ENCODE measurements around the gene SLC25A42.

Gene SLC25A42

DNA sequence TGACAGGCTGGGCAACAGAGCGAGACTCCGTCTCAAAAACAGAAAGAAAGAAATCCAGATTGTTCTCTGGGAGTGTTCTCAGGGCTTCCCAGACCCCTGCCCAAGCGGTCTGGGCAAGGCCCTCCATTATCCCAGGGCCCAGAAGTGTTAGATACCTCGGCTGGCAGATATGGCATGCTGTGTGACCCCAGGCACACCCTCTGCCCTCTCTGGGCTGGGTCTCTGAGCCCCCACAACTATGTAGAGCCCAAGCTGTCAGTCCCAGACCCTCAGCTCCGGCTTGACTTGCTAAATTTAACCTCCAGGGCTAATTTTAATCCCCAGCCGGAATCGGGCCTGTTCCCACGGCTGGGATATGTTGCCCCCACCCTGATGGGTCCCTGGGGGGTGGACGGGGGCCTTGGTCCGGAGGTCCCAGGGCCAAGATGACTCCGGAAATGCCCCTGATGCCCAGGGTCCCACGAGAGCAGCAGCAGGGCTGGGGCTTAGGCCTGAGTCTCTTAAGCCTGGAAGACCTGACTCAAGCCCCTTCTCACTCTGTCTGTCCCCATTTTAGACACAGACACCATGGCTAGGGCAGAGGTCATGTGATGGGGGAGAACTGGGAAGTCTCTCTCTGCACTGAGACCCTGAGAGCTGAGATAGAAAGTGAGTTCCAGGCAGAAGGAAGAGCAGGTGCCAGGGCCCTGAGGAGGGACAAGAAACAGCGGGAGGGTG, 89.0 kb downstream of the SLC25A42 start:
- no peak for DNase-seq
- Histone ChIP-seq H3K27me3 (ENCODE audit: control insufficient read depth in 1 of 2, insufficient read depth in 1 of 2, low read length in 2 of 2) (no peaks in the 10 kb centered on the region), H2AFZ (ENCODE audit: low read depth, low read length) (no peak overlapping the region), H3K4me3 (ENCODE audit: insufficient read depth in 1 of 2, low read depth in 1 of 2, low read length in 2 of 2) (no peak overlapping the region), H3K36me3 (ENCODE audit: control insufficient read depth in 1 of 2, insufficient read depth in 2 of 2, low read depth in 1 of 2, low read length in 2 of 2) (peaks cover 4 to 8% of the 10 kb centered on the region in 2 experiments), H3K79me1 (replicated peaks; ENCODE audit: low read length, poor library complexity, severe bottlenecking) (no peaks in the 10 kb centered on the region), H4K8ac (ENCODE audit: low read length) (no peak overlapping the region), H2BK15ac (ENCODE audit: low read depth, poor library complexity, severe bottlenecking) (no peak overlapping the region), H2BK12ac (ENCODE audit: low read length in 2 of 2) (no peak overlapping the region), H3K14ac (ENCODE audit: low read length in 2 of 2) (no peak overlapping the region), H3K9me3 (ENCODE audit: control insufficient read depth, low read length) (no peaks in the 10 kb centered on the region), H3K4me1 (ENCODE audit: control insufficient read depth, insufficient read depth, low read depth, low read length) (no peaks in the 10 kb centered on the region), H3K18ac (ENCODE audit: low read depth in 1 of 2, low read length in 2 of 2) (no peak overlapping the region), H3K4me2 (ENCODE audit: low read length, poor library complexity, severe bottlenecking) (no peak overlapping the region), H3K23ac (ENCODE audit: low read length in 2 of 2) (no peak overlapping the region), H4K91ac (ENCODE audit: low read length) (no peak overlapping the region), H2AK5ac (ENCODE audit: low read length, severe bottlenecking) (no peak overlapping the region), H2BK120ac (ENCODE audit: low read depth, low read length) (no peak overlapping the region), H2BK5ac (ENCODE audit: low read depth, low read length, poor library complexity, severe bottlenecking) (no peak overlapping the region), H3K9ac (ENCODE audit: low read length) (no peak overlapping the region), H3K27ac (ENCODE audit: low read length, poor library complexity, severe bottlenecking) (no peak overlapping the region), H3K4ac (ENCODE audit: low read depth in 1 of 2, low read length in 2 of 2) (no peak overlapping the region)
- 86% methylated on average over 11 of the region's 13 CpGs for WGBS

DNA sequence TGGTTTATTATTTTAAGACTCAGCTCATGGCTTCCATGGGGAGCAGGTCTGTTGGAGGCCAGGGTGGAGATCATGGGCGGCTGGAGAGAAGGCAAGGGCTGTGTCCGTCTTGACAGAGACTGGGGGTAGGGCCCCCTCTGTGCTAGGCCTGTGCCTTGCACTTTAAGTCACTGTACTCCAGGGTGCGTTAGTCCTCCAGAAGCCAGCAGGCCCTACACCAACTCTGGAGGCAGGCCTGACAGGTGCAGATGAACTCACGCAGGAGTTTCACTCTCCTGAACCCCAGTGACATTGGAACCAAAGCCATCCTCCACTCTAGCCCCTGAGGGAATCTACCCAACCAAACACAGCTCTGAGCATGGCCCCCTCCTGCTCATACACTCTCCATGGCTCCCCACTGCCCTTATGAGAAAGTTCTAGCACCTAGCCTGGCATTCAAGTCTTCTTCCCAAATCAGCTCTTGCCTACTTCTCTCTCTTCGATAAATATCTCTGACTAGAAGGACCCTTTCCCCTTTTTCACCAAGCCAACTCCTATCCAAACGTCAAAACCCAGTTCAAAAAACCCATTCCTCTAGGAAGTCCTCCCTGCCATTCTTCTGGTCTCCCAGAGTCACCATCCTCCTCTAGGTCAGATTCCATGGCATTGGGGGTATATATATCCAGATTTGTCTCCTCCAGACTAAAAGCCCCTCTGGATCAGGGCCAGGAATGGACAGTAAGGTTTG, 91.1 kb downstream of the SLC25A42 start:
- Histone ChIP-seq H3K23ac (ENCODE audit: low read length in 2 of 2) (no peak overlapping the region), H3K9me3 (ENCODE audit: control insufficient read depth, low read length) (no peaks in the 10 kb centered on the region), H3K27ac (ENCODE audit: low read length, poor library complexity, severe bottlenecking) (no peak overlapping the region), H2AFZ (ENCODE audit: low read depth, low read length) (no peak overlapping the region), H3K4me1 (ENCODE audit: control insufficient read depth, insufficient read depth, low read depth, low read length) (no peaks in the 10 kb centered on the region), H4K8ac (ENCODE audit: low read length) (no peak overlapping the region), H3K4me2 (ENCODE audit: low read length, poor library complexity, severe bottlenecking) (no peak overlapping the region), H2BK5ac (ENCODE audit: low read depth, low read length, poor library complexity, severe bottlenecking) (no peak overlapping the region), H3K4ac (ENCODE audit: low read depth in 1 of 2, low read length in 2 of 2) (no peak overlapping the region), H3K36me3 (ENCODE audit: control insufficient read depth in 1 of 2, insufficient read depth in 2 of 2, low read depth in 1 of 2, low read length in 2 of 2) (peaks cover 4 to 5% of the 10 kb centered on the region in 2 experiments), H3K14ac (ENCODE audit: low read length in 2 of 2) (no peak overlapping the region), H3K79me1 (replicated peaks; ENCODE audit: low read length, poor library complexity, severe bottlenecking) (no peaks in the 10 kb centered on the region), H3K27me3 (ENCODE audit: control insufficient read depth in 1 of 2, insufficient read depth in 1 of 2, low read length in 2 of 2) (no peaks in the 10 kb centered on the region), H2BK120ac (ENCODE audit: low read depth, low read length) (no peak overlapping the region), H2BK15ac (ENCODE audit: low read depth, poor library complexity, severe bottlenecking) (peak overlapping the region; percentile 63), H2BK12ac (ENCODE audit: low read length in 2 of 2) (no peak overlapping the region), H4K91ac (ENCODE audit: low read length) (peak overlapping the region; percentile 35), H2AK5ac (ENCODE audit: low read length, severe bottlenecking) (no peak overlapping the region), H3K4me3 (ENCODE audit: insufficient read depth in 1 of 2, low read depth in 1 of 2, low read length in 2 of 2) (no peak overlapping the region), H3K18ac (ENCODE audit: low read depth in 1 of 2, low read length in 2 of 2) (no peak overlapping the region), H3K9ac (ENCODE audit: low read length) (no peak overlapping the region)
- 85% methylated on average over 6 of the region's 6 CpGs for WGBS
- no peak for DNase-seq

DNA sequence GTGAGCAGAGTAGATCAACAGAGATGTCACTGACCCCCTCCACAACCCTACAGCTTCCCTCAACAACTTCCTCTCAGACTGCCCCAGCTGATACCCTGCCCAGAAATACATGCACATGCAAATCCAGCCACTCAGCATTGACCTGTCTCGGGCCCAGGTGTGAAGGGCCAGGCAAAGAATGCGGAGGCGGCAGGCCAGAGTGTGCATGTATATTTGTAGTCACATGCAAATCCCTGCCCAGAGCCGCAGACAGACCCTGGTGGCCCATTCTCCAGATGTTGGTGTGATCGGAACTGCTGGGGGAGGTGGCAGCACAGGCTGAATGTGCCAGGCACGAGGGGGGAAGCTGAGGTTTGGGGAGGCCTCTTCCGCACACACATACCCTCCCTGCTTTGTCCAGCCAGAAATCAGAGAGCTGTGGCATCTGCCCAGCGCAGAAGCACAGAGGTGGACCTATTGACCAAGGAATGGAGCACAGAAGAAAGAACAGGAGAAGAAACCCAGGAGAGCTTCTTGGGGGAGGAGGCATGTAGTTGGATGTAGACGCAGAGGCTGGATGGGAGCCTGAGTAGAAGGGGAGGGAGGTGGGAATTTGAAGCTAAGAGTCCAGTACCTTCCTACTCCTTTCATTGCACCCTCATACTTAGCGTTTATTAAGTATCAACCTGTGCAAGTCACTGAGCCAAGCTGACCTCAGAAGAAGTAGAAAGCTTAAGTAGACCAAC, 91.9 kb downstream of the SLC25A42 start:
- 94% methylated on average over 8 of the region's 10 CpGs for WGBS
- no peak overlapping the region for H3K4me2 ChIP-seq (ENCODE audit: low read length, poor library complexity, severe bottlenecking)
- H2AK5ac ChIP-seq (ENCODE audit: low read length, severe bottlenecking): no peak overlapping the region
- H3K36me3 ChIP-seq (ENCODE audit: control insufficient read depth in 1 of 2, insufficient read depth in 2 of 2, low read depth in 1 of 2, low read length in 2 of 2): peaks cover 4 to 5% of the 10 kb centered on the region in 2 experiments
- H3K4ac ChIP-seq (ENCODE audit: low read depth in 1 of 2, low read length in 2 of 2): no peak overlapping the region
- H3K79me1 ChIP-seq (replicated peaks; ENCODE audit: low read length, poor library complexity, severe bottlenecking): no peaks in the 10 kb centered on the region
- no peak overlapping the region for H2BK12ac ChIP-seq (ENCODE audit: low read length in 2 of 2)
- H3K27me3 ChIP-seq (ENCODE audit: control insufficient read depth in 1 of 2, insufficient read depth in 1 of 2, low read length in 2 of 2): no peaks in the 10 kb centered on the region
- no peak overlapping the region for H3K27ac ChIP-seq (ENCODE audit: low read length, poor library complexity, severe bottlenecking)
- H3K14ac ChIP-seq (ENCODE audit: low read length in 2 of 2): no peak overlapping the region
- no peak overlapping the region for H2AFZ ChIP-seq (ENCODE audit: low read depth, low read length)
- H2BK120ac ChIP-seq (ENCODE audit: low read depth, low read length): no peak overlapping the region
- DNase-seq: no peak
- no peak overlapping the region for H2BK5ac ChIP-seq (ENCODE audit: low read depth, low read length, poor library complexity, severe bottlenecking)
- no peak overlapping the region for H3K23ac ChIP-seq (ENCODE audit: low read length in 2 of 2)
- H2BK15ac ChIP-seq (ENCODE audit: low read depth, poor library complexity, severe bottlenecking): no peak overlapping the region
- no peak overlapping the region for H3K9ac ChIP-seq (ENCODE audit: low read length)
- no peaks in the 10 kb centered on the region for H3K4me1 ChIP-seq (ENCODE audit: control insufficient read depth, insufficient read depth, low read depth, low read length)
- H3K18ac ChIP-seq (ENCODE audit: low read depth in 1 of 2, low read length in 2 of 2): no peak overlapping the region
- no peak overlapping the region for H4K91ac ChIP-seq (ENCODE audit: low read length)
- H4K8ac ChIP-seq (ENCODE audit: low read length): no peak overlapping the region
- H3K9me3 ChIP-seq (ENCODE audit: control insufficient read depth, low read length): no peaks in the 10 kb centered on the region
- H3K4me3 ChIP-seq (ENCODE audit: insufficient read depth in 1 of 2, low read depth in 1 of 2, low read length in 2 of 2): no peak overlapping the region

- H2AFZ ChIP-seq (ENCODE audit: low read depth, low read length): no peak overlapping the region
- no peak overlapping the region for H2BK15ac ChIP-seq (ENCODE audit: low read depth, poor library complexity, severe bottlenecking)
- H3K4me2 ChIP-seq (ENCODE audit: low read length, poor library complexity, severe bottlenecking): no peak overlapping the region
- H3K4me3 ChIP-seq (ENCODE audit: insufficient read depth in 1 of 2, low read depth in 1 of 2, low read length in 2 of 2): no peak overlapping the region
- no peaks in the 10 kb centered on the region for H3K27me3 ChIP-seq (ENCODE audit: control insufficient read depth in 1 of 2, insufficient read depth in 1 of 2, low read length in 2 of 2)
- H2BK120ac ChIP-seq (ENCODE audit: low read depth, low read length): no peak overlapping the region
- no peaks in the 10 kb centered on the region for H3K4me1 ChIP-seq (ENCODE audit: control insufficient read depth, insufficient read depth, low read depth, low read length)
- no peak overlapping the region for H3K27ac ChIP-seq (ENCODE audit: low read length, poor library complexity, severe bottlenecking)
- no peak overlapping the region for H3K23ac ChIP-seq (ENCODE audit: low read length in 2 of 2)
- H2BK5ac ChIP-seq (ENCODE audit: low read depth, low read length, poor library complexity, severe bottlenecking): no peak overlapping the region
- no peaks in the 10 kb centered on the region for H3K9me3 ChIP-seq (ENCODE audit: control insufficient read depth, low read length)
- H3K18ac ChIP-seq (ENCODE audit: low read depth in 1 of 2, low read length in 2 of 2): no peak overlapping the region
- no peak overlapping the region for H3K4ac ChIP-seq (ENCODE audit: low read depth in 1 of 2, low read length in 2 of 2)
- no peaks in the 10 kb centered on the region for H3K79me1 ChIP-seq (replicated peaks; ENCODE audit: low read length, poor library complexity, severe bottlenecking)
- 93% methylated on average over 6 of the region's 6 CpGs for WGBS
- no peak overlapping the region for H2AK5ac ChIP-seq (ENCODE audit: low read length, severe bottlenecking)
- no peak overlapping the region for H3K9ac ChIP-seq (ENCODE audit: low read length)
- peaks cover 4 to 5% of the 10 kb centered on the region in 2 experiments for H3K36me3 ChIP-seq (ENCODE audit: control insufficient read depth in 1 of 2, insufficient read depth in 2 of 2, low read depth in 1 of 2, low read length in 2 of 2)
- no peak overlapping the region for H4K8ac ChIP-seq (ENCODE audit: low read length)
- no peak for DNase-seq
- no peak overlapping the region for H3K14ac ChIP-seq (ENCODE audit: low read length in 2 of 2)
- no peak overlapping the region for H4K91ac ChIP-seq (ENCODE audit: low read length)
- H2BK12ac ChIP-seq (ENCODE audit: low read length in 2 of 2): no peak overlapping the region
These were observed 94.0 kb downstream of the SLC25A42 start for GRCh38 chr19:19157808-19158207.

Measured in mesenchymal stem cell (in vitro differentiated cells and primary cell).